ENCODE data around the gene PAGR1.
"Not testable (repeated sequence)": the region's sequence is repeated elsewhere in the genome, so short reads cannot be mapped to it uniquely, and the experiment has no call there.

Gene PAGR1

GRCh38 chr16:29841631-29842030, 25.7 kb downstream of the PAGR1 start:
- DNase-seq = no peak

- DNase-seq = no peak
These were observed 26.9 kb downstream of the PAGR1 start for GRCh38 chr16:29842732-29843346.

GRCh38 chr16:29843931-29844330, 28.0 kb downstream of the PAGR1 start:
- DNase-seq = no peak

- DNase-seq = no peak
These were observed 28.8 kb downstream of the PAGR1 start for GRCh38 chr16:29844575-29845331.

GRCh38 chr16:29845656-29846055, 29.7 kb downstream of the PAGR1 start:
- DNase-seq = no peak

- DNase-seq = peak; percentile 83
These were observed 32.7 kb downstream of the PAGR1 start for GRCh38 chr16:29848420-29849297.

GRCh38 chr16:29849505-29849904, 33.6 kb downstream of the PAGR1 start:
- no peak for DNase-seq

GRCh38 chr16:29850998-29851397, 35.0 kb downstream of the PAGR1 start:
- no peak for DNase-seq

GRCh38 chr16:29852654-29853053, 36.7 kb downstream of the PAGR1 start:
- no peak for DNase-seq

GRCh38 chr16:29854520-29855100, 38.7 kb downstream of the PAGR1 start:
- no peak for DNase-seq

GRCh38 chr16:29857133-29857760, 41.3 kb downstream of the PAGR1 start:
- DNase-seq = no peak

- no peak for DNase-seq
These were observed 42.3 kb downstream of the PAGR1 start for GRCh38 chr16:29858149-29858849.

GRCh38 chr16:29858974-29859373, 43.0 kb downstream of the PAGR1 start:
- DNase-seq = no peak

- DNase-seq = no peak
These were observed 44.3 kb downstream of the PAGR1 start for GRCh38 chr16:29860218-29860617.

GRCh38 chr16:29862383-29862883, 46.5 kb downstream of the PAGR1 start:
- DNase-seq = no peak

- DNase-seq = peak; percentile 96
These were observed 47.1 kb downstream of the PAGR1 start, which contains the start of gene CDIPT for GRCh38 chr16:29862884-29863668. Gene CDIPT (minus strand): TSS chr16:29863226. CDS start chr16:29862857, 369 bp downstream.

- DNase-seq = no peak
These were observed 47.7 kb downstream of the PAGR1 start for GRCh38 chr16:29863669-29863984.

- no peak for DNase-seq
These were observed 48.3 kb downstream of the PAGR1 start for GRCh38 chr16:29864205-29864604.

- DNase-seq = no peak
These were observed 52.6 kb downstream of the PAGR1 start for GRCh38 chr16:29868396-29869009.

- not testable (repeated sequence) for DNase-seq
These were observed 53.1 kb downstream of the PAGR1 start for GRCh38 chr16:29869067-29869466.

Data from CD4-positive, alpha-beta T cell treated with Interleukin-21 for 1 hour (primary cell).